HL-60 (cell line): Measurements from ENCODE around the gene ZNF561.

Experiments used
- TF ChIP-seq, protein P1 (sequence below): IDR thresholded peaks from 2 replicates; pipeline ENCODE4 v1.6.1; 2012; ENCODE audit warnings: low read depth; ENCODE audit not compliant: insufficient replicate concordance
- TF ChIP-seq, protein P2 (sequence below): IDR thresholded peaks from one replicate; pipeline ENCODE4 v1.5.1; 2011; ENCODE audit warnings: low read length, control low read depth, inconsistent platforms; ENCODE audit not compliant: insufficient read depth

DNA sequence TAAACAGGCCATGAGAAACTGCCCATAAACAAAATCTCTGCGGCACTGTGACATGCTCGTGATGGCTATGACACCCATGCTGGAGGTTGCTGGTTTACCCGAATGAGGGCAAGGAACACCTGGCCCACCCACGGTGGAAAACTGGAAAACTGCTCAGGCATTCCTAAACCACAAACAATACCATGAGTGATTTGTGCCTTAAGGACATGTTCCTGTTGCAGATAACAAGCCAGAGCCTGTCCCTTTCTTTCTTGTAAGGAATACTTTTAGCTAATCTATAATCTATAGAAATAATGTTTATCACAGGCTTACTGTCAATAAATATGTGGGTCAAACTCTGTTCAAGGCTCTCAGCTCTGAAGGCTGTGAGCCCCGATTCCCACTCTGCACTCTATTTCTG, 12.1 kb downstream of the ZNF561 start:
- TF ChIP-seq, protein P1, sequence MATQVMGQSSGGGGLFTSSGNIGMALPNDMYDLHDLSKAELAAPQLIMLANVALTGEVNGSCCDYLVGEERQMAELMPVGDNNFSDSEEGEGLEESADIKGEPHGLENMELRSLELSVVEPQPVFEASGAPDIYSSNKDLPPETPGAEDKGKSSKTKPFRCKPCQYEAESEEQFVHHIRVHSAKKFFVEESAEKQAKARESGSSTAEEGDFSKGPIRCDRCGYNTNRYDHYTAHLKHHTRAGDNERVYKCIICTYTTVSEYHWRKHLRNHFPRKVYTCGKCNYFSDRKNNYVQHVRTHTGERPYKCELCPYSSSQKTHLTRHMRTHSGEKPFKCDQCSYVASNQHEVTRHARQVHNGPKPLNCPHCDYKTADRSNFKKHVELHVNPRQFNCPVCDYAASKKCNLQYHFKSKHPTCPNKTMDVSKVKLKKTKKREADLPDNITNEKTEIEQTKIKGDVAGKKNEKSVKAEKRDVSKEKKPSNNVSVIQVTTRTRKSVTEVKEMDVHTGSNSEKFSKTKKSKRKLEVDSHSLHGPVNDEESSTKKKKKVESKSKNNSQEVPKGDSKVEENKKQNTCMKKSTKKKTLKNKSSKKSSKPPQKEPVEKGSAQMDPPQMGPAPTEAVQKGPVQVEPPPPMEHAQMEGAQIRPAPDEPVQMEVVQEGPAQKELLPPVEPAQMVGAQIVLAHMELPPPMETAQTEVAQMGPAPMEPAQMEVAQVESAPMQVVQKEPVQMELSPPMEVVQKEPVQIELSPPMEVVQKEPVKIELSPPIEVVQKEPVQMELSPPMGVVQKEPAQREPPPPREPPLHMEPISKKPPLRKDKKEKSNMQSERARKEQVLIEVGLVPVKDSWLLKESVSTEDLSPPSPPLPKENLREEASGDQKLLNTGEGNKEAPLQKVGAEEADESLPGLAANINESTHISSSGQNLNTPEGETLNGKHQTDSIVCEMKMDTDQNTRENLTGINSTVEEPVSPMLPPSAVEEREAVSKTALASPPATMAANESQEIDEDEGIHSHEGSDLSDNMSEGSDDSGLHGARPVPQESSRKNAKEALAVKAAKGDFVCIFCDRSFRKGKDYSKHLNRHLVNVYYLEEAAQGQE = no peak
- TF ChIP-seq, protein P2, sequence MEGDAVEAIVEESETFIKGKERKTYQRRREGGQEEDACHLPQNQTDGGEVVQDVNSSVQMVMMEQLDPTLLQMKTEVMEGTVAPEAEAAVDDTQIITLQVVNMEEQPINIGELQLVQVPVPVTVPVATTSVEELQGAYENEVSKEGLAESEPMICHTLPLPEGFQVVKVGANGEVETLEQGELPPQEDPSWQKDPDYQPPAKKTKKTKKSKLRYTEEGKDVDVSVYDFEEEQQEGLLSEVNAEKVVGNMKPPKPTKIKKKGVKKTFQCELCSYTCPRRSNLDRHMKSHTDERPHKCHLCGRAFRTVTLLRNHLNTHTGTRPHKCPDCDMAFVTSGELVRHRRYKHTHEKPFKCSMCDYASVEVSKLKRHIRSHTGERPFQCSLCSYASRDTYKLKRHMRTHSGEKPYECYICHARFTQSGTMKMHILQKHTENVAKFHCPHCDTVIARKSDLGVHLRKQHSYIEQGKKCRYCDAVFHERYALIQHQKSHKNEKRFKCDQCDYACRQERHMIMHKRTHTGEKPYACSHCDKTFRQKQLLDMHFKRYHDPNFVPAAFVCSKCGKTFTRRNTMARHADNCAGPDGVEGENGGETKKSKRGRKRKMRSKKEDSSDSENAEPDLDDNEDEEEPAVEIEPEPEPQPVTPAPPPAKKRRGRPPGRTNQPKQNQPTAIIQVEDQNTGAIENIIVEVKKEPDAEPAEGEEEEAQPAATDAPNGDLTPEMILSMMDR = no peak
